Activated CD8-positive, alpha-beta memory T cell treated with anti-CD3 and anti-CD28 coated beads, Interleukin-2, amount 50 U/mL, for 24 hours (primary cell): ENCODE measurements around the gene OR52R1.
"Not testable (repeated sequence)": the region's sequence is repeated elsewhere in the genome, so short reads cannot be mapped to it uniquely, and the experiment has no call there.

Experiments used
- DNase-seq: peaks from one replicate; pipeline ENCODE4 v3.0.0-alpha.2; 2020; ENCODE audit errors: extremely low read depth

OR52R1 gene

DNA sequence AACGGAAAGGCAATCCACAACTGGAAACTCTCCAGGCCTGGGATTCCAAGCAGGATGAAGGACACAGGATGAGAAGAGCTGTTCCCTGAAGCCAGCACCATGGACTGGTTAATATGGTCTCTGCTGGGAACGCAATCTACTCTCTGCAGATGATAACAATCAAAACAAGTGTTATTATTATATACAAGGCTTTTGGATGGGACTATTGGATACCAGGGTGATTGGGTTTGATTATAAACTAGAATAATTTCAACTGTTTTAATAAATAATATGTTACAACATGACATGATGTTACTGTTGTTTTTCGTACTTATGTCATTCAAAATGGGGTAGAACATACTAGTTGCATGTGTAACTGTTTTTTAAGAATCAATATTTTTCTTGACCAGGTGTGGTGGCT lies at the start of gene OR52R1:
Gene OR52R1 (minus strand): TSS at position 101 of the 400 bp plus-strand sequence. CDS start 0 bp downstream, at position 101.
- no peak for DNase-seq

DNA sequence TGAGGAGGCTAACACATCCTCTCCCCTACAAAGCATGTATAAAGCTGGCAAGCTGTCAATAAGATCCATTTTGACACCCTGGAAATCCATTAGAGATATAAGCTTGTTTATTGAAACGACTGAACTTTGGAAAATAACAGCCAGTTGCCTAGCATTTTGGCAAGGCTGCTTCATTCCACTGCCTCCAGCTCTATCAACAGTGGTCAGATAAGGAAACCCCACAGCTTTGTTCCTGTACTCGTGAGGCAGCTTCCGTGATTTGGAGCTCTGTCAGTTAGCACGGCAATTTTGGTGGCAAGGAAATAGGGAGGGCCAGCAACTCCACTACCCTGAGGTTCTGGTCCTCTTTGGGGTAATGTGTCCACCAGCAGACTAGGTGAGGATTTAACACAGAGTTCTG lies 46.9 kb upstream of the OR52R1 start:
- DNase-seq, result no peak

DNA sequence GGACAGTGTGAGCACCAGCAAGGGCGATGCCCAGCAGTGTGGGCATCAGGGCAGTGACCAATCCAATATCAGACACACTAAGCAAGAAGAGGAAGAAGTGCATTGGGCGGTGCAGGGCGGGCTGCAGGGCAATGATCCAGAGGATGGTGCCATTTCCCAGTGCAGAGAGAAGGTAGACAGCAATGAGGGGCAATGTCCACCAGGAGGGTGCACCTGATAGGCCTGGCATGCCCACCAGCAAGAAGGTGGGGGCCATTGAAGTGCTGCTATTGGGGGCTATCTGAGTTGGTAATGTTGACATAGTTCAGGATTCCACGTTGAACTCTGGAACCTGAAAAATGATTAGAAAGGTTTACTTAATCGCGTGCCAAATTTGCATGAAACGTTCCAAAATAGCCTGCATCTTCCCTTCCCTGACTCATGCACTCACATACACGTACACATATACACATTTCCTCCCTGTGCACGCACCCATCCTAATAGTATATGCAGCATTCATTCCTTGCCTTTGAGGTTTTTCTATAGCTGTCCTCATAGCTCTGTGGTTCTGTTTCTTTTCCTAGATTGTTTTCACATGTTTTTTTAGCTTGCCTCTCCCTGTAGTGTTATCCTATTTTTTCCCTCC lies 44.8 kb upstream of the OR52R1 start, which contains the start of gene OR51S1:
Gene OR51S1 (minus strand): TSS at position 301 of the 625 bp plus-strand sequence. CDS start 0 bp downstream, at position 301.
- DNase-seq, result no peak

DNA sequence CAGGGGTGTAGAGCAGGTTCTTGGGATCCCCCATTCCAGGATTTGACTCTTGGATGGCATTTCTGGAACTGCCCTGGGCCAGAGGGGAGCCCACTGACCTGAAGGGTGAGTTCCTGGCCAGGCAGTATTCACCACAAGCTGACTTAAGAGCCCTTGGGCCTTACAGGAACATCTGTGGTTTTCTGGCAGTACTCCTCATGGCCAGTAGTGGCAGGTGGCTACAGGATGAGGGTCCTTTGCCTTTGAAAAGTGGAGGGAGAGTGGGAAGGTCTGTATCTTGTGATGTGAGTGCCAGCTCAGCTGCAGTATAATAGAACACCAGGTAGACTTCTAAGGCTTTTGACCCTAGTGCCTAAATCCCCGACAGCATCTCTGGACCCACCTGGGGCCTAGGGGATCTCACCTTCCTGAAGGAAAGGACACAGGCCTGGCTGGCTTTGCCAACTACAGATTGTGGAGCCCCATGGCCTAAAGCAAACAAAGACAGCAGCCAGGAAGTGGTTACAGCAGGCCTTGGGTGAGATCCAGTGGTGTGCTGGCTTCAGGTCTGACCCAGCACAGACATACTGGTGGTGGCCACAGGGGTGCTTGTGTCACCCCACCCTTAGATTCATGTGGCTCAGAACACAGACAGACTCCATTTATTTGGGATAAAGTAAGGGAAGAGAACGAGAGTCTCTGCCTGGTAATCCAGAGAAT lies 35.8 kb upstream of the OR52R1 start:
- DNase-seq, result no peak

DNA sequence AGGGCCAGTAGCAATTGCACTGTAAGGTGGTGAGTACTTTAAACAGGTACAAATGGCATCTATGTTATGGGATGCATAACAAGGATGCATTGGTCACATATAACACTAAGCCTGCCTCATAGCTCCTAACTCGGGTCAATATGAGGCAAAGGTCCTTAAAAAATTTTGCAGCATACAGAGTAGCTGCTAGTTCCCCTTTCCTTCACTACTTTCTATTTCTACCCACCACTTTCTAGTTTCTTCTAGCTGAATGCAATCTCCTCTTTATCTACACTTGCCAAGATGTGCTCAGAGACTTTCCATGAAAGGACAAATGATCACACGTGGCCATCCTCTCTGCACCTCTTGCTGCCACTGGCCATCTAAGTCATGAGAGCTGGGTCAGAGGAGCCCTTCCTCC lies 26.7 kb upstream of the OR52R1 start:
- DNase-seq, result no peak

DNA sequence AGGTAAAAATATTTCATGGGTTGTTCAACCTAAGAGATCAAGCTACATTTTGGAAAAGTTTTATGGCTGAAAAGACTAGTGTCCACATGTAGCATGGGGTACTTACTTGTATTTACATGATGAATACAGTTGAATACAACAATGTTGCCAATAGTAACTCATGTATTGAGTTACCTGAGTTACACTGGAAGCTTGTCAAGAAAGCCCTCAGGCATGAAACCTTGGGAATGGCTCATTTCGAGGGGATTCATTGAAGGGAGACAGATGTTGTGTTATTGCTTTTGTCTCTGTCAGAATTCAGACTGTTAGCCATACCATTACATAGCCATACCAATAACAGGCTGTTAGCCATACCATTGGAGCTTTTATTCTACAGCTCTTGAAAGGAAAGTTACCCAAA lies 26.2 kb upstream of the OR52R1 start:
- no peak for DNase-seq

DNA sequence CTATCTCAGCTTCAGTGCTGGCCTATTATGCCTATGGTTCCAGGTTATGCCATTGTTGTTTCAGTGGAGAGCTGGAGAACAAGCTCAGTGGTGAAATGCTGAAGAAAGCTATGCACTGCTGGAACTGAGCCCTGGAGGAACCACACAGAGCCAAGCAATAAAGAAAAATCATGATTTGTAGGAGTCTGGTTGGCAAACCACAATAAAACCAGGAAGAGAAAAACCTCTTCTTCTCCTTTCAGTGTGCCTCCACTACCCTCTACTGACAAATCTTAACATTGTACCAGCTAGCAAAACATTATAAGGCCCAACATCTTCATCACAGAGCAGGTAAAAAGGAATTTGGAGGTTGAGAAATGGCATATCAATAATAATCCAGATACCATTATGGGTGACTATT lies 22.2 kb upstream of the OR52R1 start:
- no peak for DNase-seq

DNA sequence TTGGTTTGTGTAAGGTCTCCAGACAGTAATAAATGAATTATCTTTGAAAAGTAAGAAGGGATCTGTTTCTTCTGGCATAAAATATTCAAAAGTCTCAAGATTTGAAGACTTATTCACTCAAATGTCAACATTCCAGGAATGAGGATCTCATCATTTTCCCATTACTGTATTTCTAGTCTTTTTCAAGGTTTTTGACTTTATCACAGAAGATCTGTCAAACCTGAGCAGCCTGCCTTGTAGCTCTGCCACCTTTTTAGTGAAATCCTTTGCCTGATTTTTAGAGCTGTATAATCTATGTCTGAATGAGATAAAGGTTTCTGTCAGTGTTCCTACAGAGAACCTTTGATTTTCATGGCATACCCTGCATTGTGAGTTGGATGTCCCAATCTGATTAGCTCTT lies 21.0 kb upstream of the OR52R1 start:
- no peak for DNase-seq

DNA sequence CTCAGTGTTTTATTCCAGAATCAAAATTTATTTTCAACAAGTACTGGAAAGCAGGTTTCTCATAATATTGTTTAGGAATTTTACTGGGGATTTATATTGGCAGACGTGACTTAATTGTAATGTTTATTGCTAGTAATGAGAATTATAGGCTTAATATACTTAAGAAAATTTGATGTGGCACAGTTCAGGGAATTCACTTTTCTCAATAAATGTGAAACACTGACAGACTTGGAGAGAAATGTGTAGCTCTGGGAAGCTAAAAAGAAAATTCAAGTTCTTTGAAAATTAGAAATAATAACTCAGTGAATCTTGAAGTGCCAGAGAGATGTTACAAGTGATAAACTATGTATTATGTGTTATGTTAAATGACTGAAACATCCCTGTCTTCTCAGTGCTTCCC lies 16.8 kb upstream of the OR52R1 start, which contains the start of gene OR51F2:
Gene OR51F2 (plus strand): TSS at position 301 of the 400 bp plus-strand sequence. CDS start 101 bp downstream, outside the sequence.
- DNase-seq, result no peak

DNA sequence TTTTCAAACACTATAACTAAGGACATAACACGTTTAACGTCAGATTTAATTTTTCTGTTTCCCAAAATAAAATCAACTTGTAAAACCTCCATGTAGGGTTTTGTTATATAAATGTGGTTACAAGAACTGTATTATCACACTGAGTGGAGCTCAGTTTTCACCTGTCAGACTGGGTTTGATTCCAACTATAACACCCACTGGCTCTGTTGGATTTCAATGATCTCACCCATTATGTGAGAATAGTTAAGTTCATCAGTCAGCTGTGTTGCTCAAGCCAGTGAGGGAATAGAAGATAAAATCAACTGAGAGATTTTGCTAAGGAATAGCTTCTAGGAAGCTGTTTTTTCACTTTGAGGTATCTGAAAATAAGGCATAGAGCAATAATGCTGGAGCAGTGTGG lies 5.1 kb upstream of the OR52R1 start:
- no peak for DNase-seq

DNA sequence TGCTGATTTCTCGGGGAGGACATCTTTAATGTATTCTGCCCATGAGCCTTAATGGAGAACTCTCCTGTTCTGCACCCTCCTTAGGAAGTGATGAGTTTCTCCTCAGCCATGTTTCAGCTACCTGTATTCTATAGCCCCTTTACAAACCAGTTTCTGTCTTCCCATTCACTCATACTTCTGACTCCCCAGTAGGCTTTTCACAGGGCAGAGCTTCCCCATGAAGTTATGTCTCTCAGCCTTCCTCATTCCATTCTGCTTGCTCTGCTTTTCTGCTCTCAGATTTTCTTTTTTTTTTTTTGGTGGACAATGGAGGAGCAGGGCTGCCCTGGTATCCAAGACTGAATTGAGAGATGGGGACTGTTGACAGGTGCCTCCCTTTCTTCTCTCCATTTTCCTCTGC lies 4.3 kb upstream of the OR52R1 start:
- DNase-seq, result no peak

DNA sequence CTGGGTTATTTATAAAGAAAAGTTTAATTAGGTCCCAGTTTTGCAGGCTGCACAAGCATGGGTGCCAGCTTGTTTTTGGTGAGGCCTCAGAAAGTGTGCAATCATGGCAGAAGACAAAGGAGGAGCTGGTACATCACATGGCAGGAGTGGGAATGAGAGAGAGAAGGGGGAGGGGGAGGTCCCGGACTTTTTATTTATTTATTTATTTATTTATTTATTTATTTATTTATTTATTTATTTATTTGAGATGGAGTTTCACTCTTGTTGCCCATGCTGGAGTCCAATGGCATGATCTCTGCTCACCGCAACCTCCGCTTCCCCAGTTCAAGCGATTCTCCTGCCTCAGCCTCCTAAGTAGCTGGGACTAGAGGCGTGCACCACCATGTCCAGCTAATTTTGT lies 2.9 kb downstream of the OR52R1 start:
- not testable (repeated sequence) for DNase-seq

DNA sequence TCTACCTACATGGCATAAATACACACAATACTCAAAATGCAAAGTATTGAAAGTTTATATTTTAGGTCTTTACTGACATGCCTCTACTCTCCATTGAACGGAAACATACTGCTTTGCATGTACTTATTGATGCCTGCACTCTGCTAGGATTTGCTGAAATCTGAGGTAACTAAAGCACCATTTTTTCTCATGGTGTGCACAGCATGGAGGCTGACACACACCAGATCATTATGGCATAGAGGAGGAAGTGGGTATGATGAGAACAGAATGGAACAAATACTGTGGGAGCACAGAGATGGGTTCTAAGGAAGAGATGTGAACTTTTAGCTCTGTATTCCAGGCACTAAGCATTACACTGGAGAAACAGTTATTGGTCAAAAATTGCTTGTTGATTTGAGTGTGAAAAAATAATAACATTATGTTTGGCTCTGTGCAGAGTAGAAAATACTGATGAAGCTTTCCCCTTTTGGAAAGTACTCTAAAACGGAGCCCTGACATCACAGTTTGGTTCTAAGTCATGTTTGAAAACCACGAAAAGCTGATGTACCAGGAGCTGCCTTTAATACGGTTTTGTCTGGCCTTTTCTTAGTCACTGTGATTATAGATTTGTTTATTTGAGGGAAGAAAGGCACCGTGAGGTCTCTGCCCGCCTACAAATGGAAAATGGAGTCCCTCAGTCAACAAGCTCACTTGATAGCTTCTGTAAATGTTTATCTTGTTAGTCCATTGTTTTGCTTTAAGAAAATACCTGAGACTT lies 5.6 kb downstream of the OR52R1 start:
- DNase-seq, result no peak

DNA sequence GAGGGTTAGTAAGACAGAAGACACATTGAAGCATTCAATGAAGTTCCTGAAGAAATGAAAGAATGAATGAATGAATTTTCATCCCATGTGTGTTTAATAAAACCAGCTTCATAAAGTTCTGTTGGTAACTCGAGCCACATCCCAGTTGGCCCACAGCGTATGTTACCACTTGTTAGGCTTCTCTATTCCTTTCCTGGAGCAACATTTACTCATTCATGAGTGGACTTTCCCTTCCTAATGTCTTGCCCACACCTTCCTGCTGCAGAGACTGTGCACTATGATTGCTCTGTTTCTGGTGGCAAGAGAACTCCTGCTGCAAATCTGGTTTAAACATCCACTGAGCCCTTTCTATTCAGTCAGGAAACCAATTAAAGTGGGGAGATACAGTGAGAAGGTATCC lies 7.0 kb downstream of the OR52R1 start:
- no peak for DNase-seq

DNA sequence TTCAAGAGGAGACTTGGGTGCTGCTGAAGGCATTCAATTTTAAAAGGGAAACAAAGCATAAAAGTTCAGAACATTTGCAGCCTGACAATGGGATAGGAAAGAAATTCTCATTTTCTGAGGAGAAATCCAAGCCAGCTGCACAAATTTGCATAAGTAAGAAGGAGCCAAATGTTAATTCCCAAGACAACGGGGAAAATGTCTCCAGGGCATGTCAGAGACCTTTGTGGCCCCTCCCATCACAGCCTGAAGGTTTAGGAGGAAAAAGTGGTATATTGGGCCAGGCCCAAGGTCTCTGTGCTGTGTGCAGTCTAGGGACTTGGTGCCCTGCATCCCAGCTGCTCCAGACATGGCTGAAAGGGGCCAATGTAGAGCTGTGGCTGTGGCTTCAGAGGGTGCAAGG lies 21.7 kb downstream of the OR52R1 start:
- no peak for DNase-seq

DNA sequence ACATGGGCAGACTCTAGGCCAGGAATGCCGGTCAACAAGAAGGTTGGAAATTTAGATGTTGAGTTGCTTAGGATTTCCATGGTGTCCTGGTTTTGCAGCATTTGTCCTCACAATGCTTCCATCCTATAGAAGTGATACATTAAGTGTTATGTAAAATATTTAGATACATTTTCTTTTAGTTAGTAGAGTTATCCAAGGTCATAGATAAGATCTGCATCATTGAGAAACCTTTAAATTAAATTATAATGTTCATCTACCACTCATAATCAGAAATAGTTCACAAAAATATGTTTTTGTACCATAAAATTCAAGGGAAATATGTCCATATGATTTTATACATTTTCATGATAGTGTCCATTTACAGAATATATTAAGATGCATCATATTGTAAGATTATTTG lies 34.3 kb downstream of the OR52R1 start, which contains the start of gene OR51F1:
Gene OR51F1 (minus strand): TSS at position 101 of the 400 bp plus-strand sequence. CDS start 0 bp downstream, at position 101.
- DNase-seq, result no peak

DNA sequence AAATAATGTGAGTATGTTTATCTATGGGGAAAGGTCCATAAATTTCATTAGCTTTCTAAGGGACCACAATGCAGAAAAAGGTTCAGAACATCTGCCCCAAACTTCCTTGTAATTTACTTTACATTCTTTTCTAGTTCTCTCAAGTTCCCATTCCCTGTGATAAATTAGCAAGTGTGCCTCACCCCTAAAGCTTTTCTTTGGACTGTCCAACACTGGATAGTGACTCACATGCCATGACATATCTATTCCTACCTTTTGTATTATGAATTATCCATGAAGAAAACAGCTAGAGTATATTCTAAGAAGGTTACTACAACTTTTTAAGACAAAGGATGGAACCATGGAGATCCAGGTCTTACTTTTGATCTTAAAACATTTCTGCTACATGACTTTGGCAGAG lies 36.1 kb downstream of the OR52R1 start:
- DNase-seq, result no peak

DNA sequence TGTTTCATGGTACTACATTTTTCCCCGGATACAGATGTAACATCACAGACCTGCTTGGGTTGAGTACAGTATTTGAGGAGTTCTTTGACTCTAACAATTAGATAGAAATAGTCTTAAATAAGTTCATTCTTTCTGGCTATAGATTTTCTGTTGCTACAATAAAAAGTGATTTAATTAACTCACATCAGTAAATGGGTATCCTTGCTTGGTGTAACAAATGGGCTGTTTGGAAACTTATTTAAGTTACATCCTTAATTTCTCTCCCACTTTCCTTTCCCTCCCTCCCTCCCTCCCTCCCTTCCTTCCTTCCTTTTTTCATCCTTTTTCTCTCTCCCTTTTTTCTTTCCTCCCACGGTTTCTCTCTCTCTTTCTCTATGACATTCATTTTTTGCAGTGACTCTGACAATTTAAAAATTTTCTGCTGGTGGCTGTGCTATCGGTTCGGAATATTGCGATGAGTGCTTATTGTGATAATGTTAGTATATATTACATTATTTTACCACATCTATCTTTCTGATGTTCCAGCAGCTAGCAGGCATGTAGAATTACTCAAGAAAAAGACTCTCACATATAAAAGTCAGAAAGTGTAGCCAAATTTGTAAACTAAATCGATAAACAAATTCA lies 37.6 kb downstream of the OR52R1 start:
- DNase-seq, result no peak

DNA sequence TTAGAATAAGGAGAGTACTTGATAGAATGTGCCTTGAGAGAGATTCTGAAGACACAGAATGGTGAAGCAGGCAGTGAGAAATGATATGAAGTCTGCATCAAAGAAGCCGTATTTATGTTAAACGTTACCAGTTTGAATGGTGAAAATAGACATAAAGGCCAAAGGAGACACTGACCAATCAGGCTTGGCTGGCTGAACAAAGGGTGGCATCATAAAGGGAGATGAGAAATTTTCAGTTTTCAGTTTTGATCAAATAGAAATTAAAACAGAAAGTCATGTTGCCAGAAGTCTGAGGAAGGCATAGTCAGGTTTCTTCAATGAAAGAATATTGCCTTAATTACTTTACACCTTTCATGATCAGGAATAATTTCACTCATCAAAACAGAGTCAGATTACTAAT lies 41.1 kb downstream of the OR52R1 start:
- DNase-seq, result no peak
